LHCN-M2 (cell line): Measurements from ENCODE around the gene MTMR2. TPM values are rescaled to one million over a fixed set of nuclear protein-coding genes. Genes with fewer than 3 reads are reported as not detected.

ENCODE experiments used
- total RNA-seq: library from RNA; depleted of rRNA; stranded (reverse); fragments of >200 nt; gene quantifications from 2 replicates; pipeline ENCODE4 v1.2.3, GENCODE V29; 2014; rRNA removed

MTMR2 gene
- total RNA-seq, 1 experiment from 2014 or later, result 22.7 TPM

Other genes with a start within 250 kb of the MTMR2 start
- gene FAM76B, start 134.3 kb downstream of the MTMR2 start, total RNA-seq, result 16.4 and 22.0 TPM in 2 replicates
- gene CEP57, start 133.6 kb downstream of the MTMR2 start, total RNA-seq, result 42.6 and 49.7 TPM in 2 replicates